ENCODE results near the gene PRDM16.
A peak's percentile ranks its signal among the peaks of the same experiment; 100 is the strongest.

The PRDM16 gene

GRCh38 chr1:3439346-3440299 lies 370.6 kb downstream of the PRDM16 start:
- no peak for DNase-seq

GRCh38 chr1:3440300-3440681 lies 371.3 kb downstream of the PRDM16 start:
- no peak for DNase-seq

- no peak for DNase-seq
These were observed 371.9 kb downstream of the PRDM16 start for GRCh38 chr1:3440711-3441409.

- no peak for DNase-seq
These were observed 372.4 kb downstream of the PRDM16 start for GRCh38 chr1:3441410-3441847.

GRCh38 chr1:3441880-3442279 lies 372.9 kb downstream of the PRDM16 start:
- DNase-seq = no peak

- no peak for DNase-seq
These were observed 373.3 kb downstream of the PRDM16 start for GRCh38 chr1:3442331-3442730.

- DNase-seq = no peak
These were observed 373.9 kb downstream of the PRDM16 start for GRCh38 chr1:3442901-3443300.

GRCh38 chr1:3443807-3444206 lies 374.8 kb downstream of the PRDM16 start:
- DNase-seq = no peak

GRCh38 chr1:3444298-3444697 lies 375.3 kb downstream of the PRDM16 start:
- no peak for DNase-seq

- no peak for DNase-seq
These were observed 375.7 kb downstream of the PRDM16 start for GRCh38 chr1:3444736-3445135.

- DNase-seq = no peak
These were observed 381.3 kb downstream of the PRDM16 start for GRCh38 chr1:3450202-3450863.

- DNase-seq = no peak
These were observed 382.0 kb downstream of the PRDM16 start for GRCh38 chr1:3450983-3451382.

- DNase-seq = no peak
These were observed 383.2 kb downstream of the PRDM16 start for GRCh38 chr1:3451994-3452865.

- DNase-seq = no peak
These were observed 383.8 kb downstream of the PRDM16 start for GRCh38 chr1:3452866-3453175.

- peak; percentile 58 for DNase-seq
These were observed 384.3 kb downstream of the PRDM16 start for GRCh38 chr1:3453203-3453761.

GRCh38 chr1:3453891-3454810 lies 385.1 kb downstream of the PRDM16 start, which contains the start of gene ARHGEF16:
TSS of gene ARHGEF16 (plus strand) at chr1:3454665. CDS start at chr1:3463085, 8,420 bp downstream.
- DNase-seq = peak; percentile 37

GRCh38 chr1:3454811-3455618 lies 386.0 kb downstream of the PRDM16 start:
- no peak for DNase-seq

GRCh38 chr1:3455670-3456448 lies 386.9 kb downstream of the PRDM16 start:
- no peak for DNase-seq

- no peak for DNase-seq
These were observed 387.5 kb downstream of the PRDM16 start for GRCh38 chr1:3456449-3456963.

All from fibroblast of skin of scalp (primary cell).